ENCODE results near the gene GTF2H3.
"Not testable (repeated sequence)": the region's sequence is repeated elsewhere in the genome, so short reads cannot be mapped to it uniquely, and the experiment has no call there.

GTF2H3 gene

DNA sequence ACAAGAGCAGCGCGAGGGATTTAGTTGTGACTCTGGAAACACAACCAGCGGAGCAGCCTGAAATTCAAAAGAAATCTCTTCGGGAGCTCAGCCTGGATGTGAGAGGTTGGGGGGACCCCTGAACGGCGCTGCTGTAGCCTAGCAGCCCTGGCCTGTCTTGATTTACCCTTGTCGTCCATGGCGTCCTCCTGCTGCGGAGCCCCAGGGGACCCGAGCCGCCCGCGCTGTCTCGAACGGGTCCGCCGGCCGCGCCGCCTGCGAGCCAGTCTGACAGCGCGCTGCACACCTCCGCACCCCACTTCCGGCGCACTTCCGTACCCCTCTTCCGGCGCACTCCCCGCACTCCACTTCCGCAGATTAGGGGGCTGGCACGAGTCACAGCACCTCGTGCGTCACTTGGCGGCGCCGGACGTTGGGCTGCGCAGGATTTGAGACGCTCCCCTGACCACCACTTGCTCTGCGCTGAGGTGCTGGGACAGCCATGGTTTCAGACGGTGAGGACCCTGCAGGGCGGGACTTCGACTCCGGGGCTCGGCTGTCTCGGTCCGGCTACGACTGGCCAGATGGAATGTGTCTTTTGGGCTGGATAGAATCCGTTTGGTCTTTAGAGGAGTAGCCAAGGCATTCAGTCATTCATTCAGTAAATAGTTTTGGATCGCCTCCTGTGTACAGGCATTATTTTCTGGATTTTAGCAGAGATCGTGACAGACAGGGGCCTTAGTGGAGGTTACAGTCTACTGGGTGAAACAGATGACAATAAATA lies at the start of gene GTF2H3, which contains the start of gene EIF2B1:
GTF2H3 (plus strand) TSS at position 451 of the 763 bp plus-strand sequence; CDS start at position 482, 31 bp downstream.
EIF2B1 (minus strand) TSS at position 308 of the 763 bp plus-strand sequence; CDS start at position 179, 129 bp downstream.
- DNase-seq (ENCODE audit: low spot score): peak; percentile 99

DNA sequence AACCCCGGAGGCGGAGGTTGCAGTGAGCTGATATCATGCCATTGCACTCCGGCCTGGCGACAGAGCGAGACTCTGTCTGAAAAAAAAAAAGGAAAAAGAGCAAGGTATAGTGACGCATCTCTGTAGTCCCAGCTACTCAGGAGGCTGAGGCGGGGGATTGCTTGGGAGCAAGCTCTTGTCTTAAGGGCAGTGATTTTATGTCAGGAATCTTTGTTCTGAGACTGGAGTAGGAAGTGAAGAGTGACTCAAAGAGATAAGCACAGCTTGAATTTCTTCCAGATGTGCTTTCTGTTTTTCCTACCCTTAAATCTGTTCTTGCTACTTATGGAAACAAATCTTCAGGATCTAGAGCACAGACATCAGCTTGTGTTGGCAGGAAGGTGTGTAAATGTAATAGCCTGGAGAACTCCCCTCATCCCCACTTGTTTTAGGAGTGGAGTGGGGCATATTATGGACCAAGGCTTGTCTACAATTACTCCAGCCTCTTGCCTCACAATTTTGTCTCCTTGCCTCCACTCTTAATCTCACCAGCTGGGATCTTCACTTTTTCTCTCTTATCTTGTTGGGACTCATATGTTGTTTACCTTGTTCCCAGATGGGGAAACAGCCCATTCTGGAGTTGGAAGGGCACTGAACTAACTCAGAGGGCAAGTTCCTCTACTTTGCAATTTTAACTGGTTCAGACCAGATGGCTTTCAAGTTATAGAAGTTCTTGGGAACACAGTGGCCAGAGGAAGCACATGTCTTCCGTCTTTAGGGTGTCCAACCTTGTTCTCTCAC lies 41.7 kb upstream of the GTF2H3 start:
- no peak for DNase-seq (ENCODE audit: low spot score)

DNA sequence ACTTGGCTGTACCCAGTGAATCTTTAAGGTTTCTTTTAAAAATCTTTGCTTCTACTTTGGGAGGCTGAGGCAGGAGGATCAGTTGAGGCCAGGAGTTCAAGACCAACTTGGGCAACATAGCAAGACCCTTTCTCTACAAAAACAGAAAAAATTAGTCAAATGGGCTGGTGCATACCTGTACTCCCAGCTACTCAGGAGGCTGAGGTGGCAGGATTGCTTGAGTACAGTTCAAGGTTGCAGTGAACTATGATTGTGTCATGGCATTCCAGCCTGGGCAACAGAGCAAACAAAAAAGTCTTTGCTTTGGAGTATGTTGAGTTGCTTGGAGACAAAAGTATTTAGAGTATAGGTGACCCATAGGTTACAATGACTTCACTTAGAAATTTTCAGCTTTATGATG lies 37.9 kb upstream of the GTF2H3 start:
- no peak for DNase-seq (ENCODE audit: low spot score)

DNA sequence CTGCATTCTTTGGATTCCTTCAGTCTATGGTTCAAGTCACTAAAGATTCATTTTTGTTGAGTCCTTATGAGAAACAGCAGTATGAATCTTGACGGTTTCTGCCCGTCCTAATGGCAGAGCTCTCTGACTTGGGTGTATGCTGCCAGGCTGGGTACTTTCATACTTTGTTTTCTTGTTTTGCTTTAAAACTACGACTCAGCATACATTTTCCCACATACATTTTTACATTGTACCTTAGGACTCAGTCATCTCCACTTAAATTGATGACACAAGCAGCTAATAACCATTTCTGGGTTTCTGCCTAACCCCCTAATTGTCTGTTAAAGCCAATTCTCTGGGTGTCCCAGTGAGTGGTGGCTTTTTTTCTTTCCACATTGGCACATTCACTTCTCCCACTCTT lies 36.5 kb upstream of the GTF2H3 start:
- no peak for DNase-seq (ENCODE audit: low spot score)

DNA sequence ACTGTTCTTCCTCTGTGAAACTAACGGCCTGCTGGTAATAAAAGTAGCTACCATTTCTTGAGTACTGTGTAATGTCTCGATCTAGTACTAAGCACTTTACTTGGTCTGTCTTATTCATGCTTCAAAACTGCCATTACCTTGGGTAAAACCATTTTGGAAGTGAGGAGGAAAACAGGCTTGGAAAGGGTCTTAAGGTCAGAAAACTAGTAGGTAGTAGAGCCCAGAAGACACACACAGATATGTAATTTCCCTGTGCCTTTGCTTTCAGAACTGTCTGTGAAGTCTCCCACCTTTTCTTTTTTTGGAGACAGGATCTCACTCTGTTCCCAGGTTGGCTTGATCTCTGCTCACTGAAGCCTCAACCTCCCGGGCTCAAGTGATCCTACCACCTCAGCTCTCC lies 35.1 kb upstream of the GTF2H3 start:
- no peak for DNase-seq (ENCODE audit: low spot score)

DNA sequence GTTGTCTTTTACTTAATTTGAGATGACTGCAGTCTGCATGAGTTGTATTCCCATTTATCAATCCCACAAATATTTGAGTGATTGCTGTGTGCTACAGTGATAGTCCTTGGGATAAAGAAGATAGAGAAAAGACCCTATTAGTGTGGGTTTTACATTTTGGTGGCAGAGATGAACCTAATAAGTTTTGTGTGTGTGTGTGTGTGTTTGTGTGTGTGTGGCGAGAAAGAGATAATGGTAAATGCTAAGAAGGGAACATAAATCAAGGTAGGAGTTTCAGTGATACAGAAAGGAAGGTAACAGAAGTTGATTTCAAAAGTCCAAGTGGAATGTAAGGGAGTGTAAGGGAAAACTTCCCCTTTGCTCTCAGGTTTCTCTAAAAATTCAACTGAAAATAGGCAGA lies 34.3 kb upstream of the GTF2H3 start:
- no peak for DNase-seq (ENCODE audit: low spot score)

DNA sequence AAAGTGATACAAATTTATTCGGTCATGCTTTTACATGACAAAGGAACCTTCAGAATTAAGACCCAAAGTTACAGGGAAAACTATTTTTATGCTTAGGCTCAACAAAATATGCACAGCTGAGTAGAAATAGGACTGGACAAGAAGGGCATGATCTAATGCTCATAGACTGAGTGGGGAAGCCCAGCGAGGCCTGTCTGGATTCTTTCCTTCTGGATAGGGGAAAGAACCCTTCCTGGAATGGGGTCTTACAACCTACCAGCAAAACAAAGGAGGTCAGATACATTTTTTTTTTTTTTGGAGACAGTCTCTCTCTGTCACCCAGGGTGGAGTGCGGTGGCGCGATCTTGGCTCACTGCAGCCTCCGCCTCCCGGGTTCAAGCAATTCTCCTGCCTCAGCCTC lies 33.9 kb upstream of the GTF2H3 start:
- DNase-seq (ENCODE audit: low spot score): no peak

DNA sequence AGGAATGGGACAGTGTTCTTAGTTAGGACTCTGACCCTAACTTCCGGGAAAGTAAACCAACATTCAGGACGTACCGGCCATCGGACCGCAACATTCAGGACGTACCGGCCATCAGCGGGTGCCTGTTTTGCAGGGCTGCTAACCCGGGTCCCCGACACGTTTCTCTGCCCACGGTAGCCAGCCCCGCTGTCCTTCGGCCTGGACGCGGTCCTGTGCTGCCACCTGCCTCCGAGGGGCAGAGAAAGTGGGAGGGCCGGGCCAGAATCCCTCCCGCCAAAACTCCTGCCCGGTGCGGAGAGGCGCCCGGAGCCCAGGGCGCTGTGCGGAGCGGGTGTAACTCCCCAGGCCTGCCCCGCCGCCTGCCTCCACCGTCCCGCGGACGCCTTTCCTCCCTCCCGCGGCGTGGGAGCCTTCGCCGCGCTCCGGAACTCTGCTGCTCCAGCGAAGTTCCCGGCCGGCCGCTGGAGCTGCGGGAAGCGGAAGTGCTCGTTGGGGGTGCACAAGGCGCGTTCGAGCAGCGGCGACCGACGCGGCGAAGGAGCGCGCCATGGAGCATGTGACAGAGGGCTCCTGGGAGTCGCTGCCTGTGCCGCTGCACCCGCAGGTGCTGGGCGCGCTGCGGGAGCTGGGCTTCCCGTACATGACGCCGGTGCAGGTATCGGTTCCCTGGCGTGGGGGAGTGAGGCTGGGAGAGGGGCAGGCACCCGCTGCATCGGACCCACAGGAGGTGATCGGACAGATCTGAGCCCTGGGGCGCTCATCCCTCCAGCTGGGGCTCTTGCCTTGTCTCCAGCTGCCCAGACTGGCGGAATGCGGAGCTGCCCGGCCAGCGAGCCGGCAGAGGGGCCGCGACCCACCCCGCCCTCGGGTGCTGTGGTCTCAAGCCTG lies 31.8 kb upstream of the GTF2H3 start, which contains the start of gene DDX55:
DDX55 (plus strand) TSS at position 498 of the 888 bp plus-strand sequence; CDS start at position 548, 50 bp downstream.
- DNase-seq (ENCODE audit: low spot score): peak; percentile 95

DNA sequence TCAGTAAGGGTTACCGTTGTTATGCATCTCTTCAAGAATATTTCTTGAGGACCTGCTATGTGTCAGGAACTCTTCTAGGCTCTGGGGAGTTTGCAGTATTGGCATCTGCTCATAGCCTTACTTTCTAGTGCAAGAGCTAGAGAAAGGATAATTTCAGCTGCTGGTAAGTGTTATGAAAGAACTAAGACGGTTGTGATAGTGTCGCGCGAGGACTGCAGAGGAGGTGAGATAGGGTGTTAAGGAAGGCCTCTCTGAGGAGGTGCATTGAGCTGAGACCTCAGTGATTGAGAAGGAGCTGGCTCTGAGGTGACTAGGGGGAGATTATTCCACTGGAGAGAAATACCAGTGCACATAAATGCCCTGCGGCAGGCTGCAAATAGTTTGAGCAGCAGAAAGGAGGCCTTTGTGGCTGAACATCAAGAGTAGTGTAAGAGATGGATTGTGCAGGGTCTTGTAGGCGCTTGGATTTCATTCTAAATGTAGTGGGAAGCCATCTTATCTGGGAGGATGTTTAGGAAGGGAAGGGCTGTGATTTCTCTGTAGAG lies 30.9 kb upstream of the GTF2H3 start:
- DNase-seq (ENCODE audit: low spot score): no peak

DNA sequence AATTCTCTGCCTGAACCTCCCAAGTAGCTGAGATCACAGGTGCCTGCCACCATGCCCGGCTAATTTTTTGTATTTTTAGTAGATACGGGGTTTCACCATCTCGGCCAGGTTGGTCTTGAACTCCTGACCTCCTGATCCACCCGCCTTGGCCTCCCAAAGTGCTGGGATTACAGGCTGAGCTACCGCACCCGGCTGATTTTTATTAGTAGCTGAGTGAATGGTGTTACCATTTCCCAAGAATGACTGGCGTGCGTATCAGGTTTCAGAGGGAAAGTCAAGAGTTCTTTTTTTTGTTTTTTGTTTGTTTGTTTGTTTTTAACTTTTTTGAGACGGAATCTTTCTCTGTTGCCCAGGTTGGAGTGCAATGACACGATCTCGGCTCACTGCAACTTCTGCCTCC lies 30.1 kb upstream of the GTF2H3 start:
- not testable (repeated sequence) for DNase-seq (ENCODE audit: low spot score)

DNA sequence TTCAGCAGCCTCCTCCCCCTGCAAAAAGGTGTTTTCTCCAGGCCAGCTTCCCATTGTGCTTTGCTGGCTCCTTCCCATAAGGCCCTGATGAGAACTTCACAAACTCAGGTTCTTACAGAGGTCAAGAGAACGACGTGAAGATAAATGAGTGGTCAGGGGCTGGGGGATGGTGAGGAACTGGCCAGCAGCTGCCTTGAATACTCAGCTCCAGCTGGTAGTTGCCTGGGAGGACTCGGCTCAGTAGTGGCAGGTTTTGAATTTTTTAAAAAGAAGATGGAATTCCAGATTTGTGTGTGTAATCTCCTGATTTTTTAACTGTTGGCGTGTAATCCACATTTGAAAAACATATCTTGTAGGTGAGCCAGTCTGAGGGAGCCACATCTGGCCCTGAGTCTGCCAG lies 25.9 kb upstream of the GTF2H3 start:
- no peak for DNase-seq (ENCODE audit: low spot score)

DNA sequence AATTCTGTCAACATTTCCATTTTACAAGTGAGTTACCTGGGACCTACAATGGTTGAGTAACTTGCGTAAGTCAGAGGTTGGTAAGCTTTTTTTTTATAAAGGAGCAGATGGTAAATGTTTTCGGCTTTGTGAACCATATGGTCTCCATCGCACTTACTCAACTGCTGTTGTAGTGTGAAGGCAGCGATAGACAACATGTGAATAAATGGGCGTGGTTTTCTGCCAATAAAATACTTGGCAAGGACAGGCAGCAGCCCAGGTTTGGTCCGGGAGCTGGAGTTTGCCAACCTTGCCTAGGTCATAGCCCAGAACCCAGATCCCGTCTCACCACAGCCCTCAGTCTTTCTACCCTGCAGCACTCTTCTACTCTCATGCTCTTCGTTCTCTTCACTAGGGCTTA lies 25.4 kb upstream of the GTF2H3 start:
- DNase-seq (ENCODE audit: low spot score): peak; percentile 66

DNA sequence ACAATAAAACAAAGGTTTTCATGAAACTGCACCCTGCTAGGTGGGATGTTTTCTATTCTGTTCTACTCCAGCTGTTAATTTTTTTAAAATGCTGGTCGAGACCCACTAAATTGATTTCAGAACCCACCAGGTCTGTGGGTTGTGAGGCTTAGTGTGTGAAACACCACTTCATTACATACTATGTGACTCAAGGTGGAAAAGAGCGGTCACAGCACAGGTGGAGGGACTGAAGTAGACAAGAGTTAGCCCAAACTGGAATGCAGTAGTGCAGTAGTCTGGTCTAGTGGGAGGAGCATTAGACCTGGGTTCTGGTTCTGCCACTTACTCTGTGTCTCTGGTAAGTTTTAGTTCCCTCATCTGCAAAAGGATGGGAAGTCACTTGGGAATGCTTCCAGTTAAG lies 19.5 kb upstream of the GTF2H3 start:
- no peak for DNase-seq (ENCODE audit: low spot score)

DNA sequence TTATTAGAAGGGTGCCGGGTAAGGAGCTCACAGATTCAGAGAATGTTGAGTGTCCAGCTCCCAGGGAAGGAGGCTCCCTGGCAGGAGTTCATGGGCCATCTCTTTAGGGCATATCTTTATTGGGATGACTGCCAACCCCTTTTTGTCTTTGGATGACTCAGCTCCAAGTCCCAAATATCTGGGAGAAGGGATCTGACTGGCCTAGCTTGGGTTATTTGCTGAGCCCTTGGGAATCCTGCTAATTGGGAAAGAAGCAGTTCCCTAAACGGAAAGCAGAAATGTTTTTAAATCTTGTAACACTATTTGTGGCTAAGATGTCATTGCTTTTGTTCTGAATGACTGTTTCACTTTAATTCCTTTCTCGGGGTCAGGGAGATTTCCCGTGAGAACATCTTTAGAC lies 19.1 kb upstream of the GTF2H3 start:
- DNase-seq (ENCODE audit: low spot score): no peak

DNA sequence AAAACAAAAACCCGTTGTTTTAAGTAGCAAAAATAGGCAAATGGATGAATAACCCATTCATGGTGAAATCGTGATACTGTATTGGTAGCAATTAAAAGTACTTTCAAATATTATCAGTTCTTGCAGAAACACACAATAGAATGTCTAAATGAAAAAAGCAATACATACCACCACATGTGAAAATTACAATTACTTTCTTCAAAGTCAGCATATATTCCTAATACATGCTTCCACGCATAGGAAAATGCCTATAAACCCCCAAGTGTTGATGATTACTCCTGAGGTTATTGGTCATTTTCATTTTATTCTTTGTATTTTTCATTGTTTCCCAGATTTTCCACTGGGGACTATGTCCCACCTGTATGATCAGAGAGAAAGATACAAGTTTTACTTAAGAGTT lies 16.5 kb upstream of the GTF2H3 start:
- no peak for DNase-seq (ENCODE audit: low spot score)

DNA sequence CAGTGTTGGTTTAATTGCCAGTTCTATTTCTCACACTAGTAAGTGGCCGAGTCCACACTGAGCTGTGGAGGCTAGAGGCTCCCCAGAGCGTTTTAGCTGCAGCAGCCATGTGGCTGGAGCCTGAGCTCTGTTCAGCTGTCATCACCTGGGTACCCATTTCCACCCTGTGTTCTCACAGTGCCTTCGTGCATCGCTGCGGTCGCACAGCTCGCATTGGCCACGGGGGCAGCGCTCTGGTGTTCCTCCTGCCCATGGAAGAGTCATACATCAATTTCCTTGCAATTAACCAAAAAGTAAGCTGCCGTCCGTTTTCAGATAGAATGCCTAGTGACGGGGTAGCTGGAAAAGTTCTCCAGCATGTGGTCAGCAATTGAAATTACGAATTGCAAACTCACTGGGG lies 16.0 kb upstream of the GTF2H3 start:
- DNase-seq (ENCODE audit: low spot score): no peak

DNA sequence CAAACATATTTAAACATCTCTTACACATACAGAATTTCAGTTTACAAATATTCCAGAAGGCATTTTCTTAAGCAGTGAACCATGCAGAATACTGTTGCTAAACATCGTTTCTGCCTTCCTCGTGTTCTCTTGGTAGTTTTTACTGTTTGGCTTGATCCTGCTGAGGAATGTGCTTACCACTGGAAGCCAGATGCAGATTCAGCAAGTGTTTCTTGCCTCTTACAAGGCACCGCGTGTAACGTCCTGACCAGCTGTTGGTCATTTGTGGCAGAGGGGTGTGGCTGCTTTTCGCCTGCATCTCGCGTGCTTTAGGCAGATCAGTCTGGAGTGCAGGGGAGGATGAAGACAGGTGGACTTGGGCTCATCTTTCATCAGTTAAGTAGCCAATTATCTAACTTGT lies 12.5 kb upstream of the GTF2H3 start:
- DNase-seq (ENCODE audit: low spot score): no peak

DNA sequence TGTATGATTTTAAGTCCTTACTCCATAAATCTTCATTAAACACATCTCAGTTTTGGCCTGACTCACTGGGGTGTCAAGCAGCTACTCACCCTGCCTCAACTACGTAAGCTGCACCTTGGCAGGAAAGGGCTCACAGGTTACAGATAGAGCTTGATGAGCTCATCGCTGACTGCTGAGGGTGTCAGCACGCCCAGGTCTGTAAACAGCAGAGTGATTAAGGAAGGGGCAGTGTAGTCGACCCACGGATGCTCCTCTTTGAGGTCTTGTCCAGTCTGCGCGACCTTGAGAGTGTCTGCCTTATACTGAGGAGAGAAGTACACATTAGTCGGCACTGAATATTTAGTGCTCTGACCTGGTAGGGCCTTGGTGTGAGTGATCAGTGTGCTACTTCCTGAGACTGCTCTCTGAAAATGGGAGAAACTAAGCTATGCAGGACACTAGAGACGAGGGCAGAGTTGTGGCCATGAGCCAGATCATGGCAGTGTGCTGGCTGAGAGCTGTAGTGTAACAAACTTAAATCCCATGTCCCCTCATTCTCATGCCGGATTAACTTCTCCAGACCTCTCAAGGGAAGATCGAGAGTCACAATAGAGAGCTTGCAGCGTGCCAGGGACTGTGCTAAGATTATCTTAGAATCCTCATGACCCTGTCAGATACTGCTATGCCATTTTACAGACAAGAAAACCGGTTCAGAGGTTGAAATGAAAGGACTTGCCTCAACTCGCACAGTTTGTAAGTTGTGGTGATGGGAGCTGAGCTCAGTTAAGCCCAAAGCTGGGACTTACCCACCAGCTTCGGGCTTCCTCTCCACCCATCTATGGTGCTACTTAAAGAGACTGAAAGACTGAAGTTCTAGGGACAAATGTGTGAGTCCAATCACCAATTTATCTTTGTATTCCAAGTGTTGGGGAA lies 11.8 kb upstream of the GTF2H3 start:
- DNase-seq (ENCODE audit: low spot score): no peak

DNA sequence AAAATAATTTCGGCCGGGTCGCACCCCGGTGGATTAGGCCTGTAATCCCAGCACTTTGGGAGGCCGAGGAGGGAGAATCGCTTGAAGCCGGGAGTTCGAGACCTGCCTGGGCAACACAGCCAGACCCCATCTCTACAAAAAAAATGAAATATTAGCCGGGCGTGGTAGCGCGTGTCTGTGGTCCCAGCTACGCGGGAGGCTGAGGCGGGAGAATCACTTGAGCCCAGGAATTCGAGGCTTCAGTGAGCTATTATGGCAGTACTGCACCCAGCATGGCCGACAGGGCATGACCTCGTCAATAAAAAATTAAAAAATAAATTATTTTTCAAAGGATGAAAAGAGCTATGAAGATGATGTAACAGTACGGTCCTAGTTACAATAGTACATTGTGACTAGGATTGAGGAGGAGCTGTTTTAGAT lies 523 bp downstream of the GTF2H3 start:
- no peak for DNase-seq (ENCODE audit: low spot score)

DNA sequence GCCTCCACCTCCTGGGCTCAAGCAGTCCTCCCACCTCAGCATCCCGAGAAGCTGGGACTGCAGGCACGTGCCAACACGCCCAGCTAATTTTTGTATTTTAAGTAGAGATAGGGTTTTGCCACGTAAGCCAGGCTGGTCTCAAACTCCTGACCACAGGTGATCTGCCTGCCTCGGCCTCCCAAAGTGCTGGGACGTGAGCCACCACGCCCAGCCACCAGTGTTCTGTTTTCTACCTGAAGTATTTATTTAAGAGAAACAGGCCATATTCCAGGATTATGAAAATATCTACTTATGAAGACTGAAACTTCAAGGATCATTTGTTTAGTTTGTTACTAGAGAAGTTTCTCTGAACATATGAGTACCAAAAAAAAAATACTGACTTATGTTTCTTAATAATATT lies 10.3 kb downstream of the GTF2H3 start:
- no peak for DNase-seq (ENCODE audit: low spot score)

DNA sequence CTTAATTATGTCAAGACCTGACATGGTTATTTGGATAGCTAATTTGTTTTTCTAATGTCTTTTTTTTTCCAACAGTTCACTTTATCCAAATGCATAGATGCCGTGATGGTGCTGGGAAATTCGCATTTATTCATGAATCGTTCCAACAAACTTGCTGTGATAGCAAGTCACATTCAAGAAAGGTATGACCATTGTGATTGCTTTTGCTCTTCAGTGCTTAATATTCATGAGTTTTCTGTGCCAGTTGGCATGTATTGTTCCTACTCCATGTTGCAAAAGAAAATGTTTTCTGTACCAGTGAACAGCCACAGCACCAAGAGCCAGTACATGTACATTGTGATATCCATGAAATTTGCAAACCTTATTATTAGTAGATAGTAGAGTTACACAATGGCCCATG lies 11.8 kb downstream of the GTF2H3 start:
- DNase-seq (ENCODE audit: low spot score): no peak

Data from D341Med (cell line).